HUDEP-2 (cell line): ENCODE results near the gene PLPP1.

Experiments used
- DNase-seq, 76 experiments: peaks; one replicate each; lab custom pipeline; 2025; ENCODE audit not compliant: unreplicated experiment in 76 of 76; lab: John Stamatoyannopoulos, UW

The PLPP1 gene

DNA sequence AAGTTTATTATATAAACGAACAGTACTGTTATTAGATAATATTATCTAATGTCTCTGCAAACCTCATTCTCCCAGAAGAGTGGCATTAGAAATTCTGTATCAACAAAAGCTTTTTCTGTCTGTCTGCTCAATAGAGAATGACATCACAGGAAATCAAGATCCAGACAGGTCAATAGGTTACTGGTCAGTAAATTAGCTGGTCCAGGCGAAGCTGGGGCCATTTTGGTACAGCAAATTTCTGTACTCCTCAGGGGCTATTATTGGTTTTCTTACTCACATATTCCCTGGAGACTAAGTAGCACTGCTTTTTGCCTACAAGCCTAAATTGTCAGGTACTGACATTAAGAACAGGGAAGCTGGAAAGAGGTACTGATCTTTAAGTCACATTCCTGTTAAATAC, 80.5 kb downstream of the PLPP1 start:
- DNase-seq = no peak

DNA sequence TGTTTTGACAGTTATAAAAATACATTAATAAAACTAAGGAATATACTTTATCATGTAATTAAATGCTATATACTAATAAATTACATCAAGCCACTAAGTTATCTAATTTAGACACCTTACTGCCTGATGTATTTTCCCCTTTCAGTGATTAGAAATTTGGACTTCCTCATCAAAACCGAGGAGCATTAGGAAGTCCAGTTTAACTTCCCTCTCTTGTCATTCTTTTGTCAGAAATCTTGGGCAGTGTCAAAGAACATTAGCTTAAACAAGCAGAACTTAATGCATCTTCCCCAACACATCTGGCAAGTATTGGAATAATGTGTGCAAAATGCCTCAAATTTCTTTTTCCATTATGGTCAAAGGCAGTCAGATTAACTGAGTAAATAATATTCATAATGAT, 81.6 kb downstream of the PLPP1 start:
- DNase-seq = no peak

DNA sequence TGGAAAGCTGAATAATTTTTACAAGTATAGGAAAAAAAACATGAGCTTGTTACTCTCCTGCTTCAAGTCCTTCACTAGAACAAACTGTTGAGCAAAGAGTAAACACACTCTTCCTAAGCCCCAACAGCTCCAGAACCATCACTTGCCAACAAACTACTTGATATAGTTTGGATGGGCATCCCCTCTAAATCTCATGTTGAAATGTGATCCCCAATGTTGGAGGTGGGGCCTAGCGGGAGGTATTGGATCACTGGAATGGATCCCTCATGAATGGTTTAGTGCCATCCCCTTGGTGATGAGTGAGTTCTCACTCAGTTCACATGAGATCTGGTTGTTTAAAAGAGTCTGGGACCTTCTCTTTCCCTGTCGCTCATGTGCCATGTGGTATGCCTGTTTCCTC, 82.8 kb downstream of the PLPP1 start:
- DNase-seq = no peak

DNA sequence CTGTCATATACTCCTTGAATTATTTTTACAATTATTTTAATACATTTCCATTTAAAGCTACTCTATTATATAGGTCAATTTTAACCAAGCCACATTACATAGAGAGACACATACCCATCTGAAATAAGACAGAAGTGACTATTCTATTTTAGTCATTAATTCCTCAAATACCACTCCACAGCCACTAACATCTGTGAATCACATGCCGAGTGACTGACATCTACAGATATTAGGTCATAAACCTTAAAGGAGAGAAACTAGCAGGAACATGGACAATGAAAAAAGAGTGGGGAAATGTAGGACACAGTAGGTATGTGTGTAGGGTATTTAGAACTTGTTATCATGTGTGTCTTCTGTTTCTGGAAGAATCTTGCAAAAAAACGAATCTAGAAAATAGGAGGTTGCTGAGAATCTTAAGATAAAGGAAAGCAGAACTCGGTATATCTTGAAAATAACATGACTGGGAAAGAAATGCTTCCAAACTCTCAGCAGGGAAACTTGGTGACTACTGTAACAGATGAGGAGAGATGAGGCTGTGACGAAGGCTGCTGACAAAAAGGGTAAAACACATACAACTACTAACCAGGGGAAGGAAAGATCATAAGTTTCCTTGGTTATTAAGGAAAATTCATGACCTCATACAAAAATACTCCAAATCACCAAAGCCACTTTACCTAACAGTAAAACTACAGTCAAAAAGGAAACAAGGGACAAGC, 84.6 kb downstream of the PLPP1 start:
- DNase-seq = no peak

DNA sequence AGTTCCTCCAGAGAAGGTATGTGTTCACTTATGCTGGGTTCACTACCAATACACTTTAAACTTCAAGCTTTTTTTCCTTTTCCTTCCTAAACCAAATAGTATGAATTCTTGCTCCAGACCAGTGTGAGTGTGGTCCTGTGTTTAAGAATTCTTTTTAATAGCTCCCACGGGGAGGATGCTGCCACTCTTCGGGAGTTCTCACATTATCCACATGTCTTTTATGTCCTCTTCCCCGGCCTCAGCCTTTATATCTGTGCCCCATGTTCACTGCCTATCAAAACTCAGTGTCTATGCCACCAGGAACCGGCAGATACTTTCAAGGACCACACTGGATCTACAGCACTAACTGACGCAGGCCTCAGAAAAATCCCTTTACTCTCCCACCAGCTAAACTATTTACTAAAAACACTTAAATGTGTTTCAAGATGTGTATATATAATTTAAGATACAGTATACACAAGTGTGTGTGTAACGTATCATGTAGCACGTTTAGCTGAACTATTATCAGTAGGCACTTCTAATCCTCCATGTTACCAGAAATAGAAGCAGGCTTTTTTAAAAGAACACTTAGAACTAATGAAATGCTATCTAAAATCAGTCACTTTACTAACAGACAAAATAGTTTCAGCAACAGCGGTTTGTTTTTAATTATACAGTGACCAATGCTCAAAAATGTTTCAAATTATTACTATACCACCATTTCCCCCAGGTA, 88.0 kb downstream of the PLPP1 start:
- DNase-seq = no peak

DNA sequence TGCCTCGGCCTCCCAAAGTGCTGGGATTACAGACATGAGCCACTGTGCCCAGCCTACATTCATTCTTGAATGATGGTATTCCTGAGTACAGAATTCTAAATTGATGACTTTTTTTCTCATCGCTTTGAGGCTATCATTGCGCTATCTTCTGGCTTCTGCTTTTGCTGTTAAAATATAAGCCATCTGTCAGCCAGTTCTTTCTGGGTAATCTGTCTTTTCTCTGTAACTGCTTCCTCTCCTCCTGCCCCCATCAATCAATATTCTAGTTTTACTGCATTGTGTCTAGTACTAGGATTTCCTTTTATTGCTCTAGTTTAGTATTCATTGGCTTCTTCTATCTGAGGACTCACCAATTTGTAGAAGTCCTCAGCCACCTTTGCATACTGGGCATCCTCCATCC, 89.0 kb downstream of the PLPP1 start:
- no peak for DNase-seq

DNA sequence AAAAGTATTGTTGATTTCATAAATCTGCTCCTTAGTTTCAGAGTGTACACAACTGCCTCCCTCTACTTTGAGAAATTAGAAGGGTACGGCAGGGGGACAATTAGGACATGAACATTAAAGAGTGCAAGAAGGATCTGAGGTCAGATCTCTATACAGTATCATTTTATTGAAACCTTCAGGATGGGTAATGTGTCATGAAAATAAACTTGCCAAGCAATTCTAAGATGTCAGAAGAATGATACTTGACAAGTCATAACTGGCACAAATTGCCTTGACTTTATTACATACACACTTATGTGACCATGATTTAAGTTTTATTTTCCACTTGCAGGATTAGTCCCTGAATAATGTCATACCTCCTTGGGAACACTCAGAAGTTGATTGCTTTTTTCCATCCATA, 92.8 kb downstream of the PLPP1 start:
- DNase-seq = no peak

DNA sequence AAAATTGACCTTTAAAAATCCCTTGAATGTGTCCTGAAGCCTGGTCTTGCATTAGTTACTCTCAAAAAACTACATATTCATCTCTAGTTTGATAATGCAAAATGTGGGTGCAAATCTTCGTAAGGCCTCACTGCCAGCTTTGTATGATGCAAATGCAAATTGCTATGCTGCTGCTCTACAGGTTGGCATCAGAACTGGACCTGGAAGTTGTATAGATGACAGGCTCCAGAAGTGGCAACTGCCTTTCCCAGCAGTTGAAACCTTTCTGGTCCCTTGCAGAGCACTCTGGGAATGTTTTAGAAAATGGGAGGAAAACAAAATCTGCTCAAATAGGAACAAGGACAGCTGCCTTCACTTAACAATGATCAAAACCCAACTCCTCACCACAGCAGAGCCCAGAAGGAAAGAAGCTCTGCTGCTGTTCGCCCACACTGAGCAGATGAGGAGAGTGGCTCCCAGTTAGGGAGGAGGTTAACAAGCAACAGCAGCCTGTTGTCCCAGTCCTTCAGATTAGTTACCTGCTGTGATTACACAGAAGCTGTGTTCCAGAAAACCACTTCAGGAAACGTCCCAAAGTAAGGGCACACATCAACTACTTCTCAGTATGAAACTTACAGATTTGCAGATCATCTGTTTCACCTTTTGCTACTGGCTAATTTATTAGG, 93.5 kb downstream of the PLPP1 start:
- no peak for DNase-seq

DNA sequence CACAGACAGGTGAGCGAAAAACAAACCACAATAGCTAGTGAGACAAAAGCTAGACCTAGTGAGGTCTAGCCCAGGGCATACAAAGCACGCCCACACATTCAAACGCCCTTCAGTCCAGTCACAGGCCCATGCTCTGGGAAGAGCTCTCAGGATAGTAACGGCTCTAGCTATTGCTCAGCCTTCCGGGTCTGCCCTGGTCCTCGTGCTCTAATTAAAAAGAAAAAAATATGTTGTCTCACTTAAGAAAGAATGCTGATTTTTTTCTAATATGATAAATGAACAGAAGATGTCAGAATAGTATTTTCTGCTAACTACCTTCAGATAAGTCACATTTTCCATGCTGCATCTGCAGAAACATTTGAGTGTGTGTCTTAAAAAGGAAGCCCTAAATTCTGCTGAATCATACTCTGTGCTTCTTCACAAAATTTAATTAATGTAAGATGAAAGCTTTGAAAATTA, 94.5 kb downstream of the PLPP1 start:
- DNase-seq = peak in 3 of 76 experiments; percentile 6 to 28 (median 20)

DNA sequence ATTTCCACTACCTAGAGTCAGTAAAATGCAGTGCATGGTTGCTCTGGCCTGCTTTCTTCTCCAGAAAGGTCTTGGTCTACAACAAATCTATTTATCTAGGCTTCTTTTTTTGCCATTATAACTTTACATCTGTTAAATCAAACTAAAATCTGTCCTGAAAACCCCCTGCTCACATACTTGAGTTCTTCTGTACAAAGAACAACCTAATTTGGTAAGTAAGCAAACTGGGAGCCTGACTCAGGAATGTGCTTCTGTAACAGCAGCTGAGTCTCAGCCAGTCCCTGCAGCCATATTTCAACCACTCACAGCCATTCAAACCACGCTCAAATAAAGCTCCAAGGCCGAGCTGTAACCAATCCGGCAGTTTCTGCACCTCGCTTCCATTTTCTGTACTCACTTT, 95.8 kb downstream of the PLPP1 start:
- DNase-seq = no peak

DNA sequence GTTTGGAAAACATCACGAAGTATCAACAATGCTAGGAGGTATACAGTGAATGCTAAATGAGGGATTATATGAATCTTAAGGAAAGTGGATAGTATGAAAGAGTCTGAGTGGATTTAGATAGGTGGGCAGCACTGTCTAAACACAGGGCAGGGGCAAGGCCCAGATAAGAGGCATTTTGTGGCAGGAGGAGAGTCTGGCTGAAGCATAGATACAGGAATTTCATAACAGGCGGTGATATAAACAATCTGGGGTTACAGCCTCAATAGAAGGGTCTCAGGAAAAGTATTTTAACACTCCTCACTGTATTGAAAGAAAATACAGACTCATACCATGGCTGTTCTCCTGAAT, 96.9 kb downstream of the PLPP1 start:
- DNase-seq = no peak

DNA sequence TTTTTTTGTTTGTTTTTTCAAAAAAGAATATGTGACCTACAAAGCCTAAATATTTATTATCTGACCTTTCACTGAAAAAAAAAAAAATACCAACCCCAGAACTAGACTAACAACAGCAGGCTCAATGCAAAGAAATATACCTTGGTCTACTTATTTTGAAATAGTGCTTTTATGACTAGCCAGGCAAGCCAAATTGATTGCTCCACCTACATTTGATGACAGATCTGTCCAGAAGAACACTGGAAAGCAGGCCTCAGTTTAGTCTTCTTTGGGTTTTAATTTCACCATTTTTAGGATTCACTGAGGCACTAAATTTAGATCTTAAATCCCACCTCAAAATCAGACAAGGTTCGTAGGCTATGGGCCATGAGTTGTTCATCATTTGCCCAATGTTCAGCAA, 97.3 kb downstream of the PLPP1 start:
- no peak for DNase-seq

DNA sequence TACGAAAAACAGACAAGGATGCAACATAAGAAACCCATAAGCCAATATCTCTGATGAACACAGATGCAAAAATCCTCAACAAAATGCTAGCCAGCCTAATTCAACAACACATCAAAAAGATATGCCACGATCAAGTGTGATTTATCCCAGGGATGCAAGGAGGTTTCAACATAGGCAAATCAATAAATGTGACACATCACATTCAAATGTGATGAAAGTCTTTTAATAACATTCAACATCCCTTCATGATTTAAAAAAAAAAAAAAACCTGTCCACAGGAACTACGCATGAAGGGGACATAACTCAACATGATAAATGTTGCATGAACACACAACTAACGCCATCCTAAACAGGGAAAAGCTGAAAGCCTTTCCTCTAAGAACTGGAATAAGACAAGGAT, 102.2 kb downstream of the PLPP1 start:
- no peak for DNase-seq

DNA sequence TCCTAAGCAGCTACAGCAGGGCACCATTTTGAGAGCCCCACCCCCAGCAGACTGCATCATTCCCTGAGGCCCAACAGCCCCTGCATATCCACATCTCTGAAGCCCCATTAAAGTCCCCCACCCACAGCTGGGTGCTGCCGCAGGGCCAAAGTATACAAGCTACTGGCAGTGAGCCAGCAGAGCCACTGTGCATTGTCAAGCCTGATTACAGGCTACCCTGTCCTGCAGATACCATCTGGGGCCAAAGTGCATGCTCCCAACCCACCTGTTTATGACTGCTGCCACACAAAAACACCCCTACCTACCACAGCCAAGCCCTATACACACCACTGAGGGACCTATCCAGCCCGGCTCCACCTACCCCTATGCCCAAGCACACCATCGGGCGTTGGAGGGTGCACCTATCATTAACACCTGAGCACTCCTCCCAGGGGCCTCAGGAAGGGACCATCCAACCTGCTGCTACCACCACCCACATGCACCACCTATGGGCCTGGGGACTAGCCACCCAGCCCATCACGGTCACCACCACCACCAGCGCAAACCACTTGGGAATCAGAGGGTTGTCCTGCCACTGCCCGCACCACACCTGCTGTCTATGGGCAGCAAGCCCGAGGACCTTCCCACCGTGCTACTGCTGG, 105.0 kb downstream of the PLPP1 start:
- peak in 2 of 76 experiments; percentile 1 to 9 for DNase-seq

DNA sequence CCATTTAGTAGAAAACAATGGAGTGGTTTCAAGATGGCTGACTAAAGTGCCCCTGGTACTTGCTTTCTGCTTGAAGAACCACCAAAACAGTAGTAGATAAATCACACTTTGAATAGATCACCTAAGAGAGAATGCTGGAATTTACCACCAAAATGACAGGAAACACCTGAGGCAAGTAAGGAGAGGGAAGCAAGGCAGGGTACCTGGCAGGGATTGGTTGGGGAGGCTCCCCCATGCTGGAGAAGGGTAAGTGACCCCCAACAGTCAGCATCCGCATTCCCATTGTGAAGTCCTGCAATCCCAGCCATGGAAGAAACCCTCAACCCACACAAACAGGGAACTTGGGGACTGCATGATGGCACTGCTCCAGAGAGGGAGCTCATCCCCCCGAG, 105.5 kb downstream of the PLPP1 start:
- DNase-seq = no peak

DNA sequence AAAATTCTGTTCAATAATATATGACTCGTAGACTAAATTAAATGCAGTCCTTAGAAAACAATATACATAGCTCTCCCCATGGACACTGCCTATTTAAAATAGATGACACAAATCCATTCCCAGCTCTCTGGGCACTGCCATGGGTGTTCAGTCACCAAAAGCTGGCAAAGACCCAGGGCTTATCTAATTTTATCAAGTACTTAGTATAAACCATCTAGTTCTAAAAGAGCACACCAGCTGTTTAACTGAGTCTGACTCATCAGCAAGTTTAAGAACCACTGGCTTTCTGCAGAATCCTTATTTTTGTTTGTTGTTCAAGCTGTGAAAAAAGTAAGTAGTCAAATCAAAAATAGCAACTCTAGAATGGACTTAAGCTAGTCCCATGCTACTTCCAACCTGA, 107.6 kb downstream of the PLPP1 start:
- DNase-seq = peak in 54 of 76 experiments; percentile 2 to 78 (median 52)

DNA sequence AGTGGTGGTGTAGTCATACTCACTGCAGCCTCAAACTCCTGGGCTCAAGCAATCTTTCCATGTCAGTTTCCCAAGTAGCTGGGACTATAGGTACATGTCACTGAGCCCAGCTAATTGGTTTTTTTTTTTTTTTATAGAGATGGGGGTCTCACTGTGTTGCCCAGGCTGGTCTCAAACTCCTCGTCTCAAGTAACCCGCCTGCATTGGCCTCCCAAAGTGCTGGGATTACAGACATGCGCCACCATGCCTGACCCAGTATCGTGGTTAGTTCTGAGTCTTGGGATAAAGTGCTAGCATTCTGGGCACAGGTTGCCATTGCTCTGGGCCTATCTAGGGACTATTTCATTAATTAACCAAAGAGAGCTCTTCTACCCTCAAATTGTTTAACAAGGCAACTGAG, 108.3 kb downstream of the PLPP1 start:
- DNase-seq = no peak

DNA sequence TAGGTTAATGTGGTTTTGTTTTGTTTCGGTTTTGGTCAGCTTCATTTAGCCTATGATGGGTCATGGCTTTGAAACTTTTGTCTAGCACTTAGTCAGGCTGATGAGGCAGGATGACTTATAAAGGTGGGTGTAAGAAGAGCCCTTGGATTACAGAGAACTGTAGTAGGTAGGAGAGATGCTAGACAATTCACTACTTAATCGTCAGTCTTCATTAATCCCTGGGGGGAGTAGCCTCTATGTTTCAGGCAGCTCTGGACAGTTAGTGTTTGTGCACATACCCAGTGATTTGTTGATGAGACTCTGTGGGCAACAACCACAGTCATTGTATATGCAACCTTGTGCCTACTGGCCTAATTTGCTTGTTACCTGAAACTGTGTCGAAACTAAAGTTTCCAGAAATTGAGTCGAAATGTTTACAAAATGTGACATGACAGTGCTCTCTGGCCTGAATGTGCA, 113.7 kb downstream of the PLPP1 start:
- DNase-seq = no peak

DNA sequence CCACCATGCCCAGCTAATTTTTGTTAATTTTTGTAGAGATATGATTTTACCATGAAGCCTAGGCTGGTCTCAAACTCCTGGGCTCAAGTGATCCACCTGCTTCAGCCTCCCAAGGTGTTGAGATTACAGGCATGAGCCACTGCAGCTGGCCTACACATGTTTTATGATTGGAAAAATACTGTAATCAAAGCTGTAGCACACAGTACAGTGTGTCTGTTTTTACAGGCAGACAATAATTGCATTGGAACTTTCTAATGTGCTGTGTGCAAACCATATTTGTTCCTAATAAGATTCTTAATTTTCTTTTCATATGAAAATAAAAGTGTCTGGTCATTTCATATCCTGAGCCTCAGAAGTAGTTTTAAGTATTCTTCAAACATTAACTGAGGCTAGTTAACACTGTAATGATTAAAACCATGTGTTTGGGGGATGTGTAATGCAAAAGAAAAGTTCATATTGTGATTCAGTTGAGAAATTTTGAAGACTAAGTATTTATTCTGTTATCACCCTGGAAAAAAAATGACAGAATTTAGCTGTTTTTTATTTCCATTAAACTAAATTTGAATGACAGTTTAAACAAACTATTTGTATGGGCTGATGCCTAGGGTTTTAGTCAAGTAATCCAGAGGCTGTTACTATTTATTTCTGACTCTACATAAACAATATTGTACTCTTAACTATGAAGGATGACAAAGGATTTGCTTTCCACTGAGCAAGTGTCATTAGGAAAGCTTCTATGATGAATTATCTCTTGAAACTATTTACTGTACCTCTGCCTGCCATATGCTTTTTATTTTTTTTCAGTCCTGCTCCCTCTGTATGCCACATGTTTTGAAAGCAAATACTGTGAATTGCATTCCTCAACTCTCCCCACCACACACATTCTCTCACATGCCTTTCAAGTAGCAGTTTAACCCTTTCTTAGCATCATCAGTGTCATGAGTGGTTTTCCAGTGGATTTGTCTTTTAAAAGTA, 115.5 kb downstream of the PLPP1 start:
- DNase-seq = no peak

DNA sequence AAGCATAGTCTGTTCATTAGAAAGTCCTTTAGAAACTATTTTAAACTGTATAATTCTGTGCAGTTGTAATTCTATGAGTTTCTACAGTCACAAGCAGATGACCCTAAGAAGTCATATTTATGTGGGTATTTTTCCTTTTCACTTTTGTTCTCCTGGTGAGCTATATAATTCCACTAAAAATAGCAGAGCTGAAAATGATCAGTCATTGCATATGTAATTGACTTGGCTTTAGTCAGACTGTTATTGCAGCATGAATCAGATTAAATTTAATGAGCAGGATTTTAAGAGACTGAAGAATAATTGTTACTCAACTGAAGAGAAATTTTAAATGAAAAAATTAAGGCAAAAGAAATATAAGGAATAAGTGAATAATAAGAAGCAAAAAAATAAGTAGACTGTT, 118.5 kb downstream of the PLPP1 start:
- no peak for DNase-seq
